Measurements from ENCODE around the gene LZTR1. TPM values are rescaled to one million over a fixed set of nuclear protein-coding genes. Genes with fewer than 3 reads are reported as not detected.

Gene LZTR1
- polyA plus RNA-seq, 2 of the 4 experiments (the other 2 are of a cell fraction): 14.1 to 23.5 TPM

- ChIA-PET POLR2A (no interaction called here), CTCF (interaction anchor here (0.7 to 2.6 kb wide), 6 partner anchors 13 to 139 kb away, joined by 3 to 10 read pairs (median 4); partner anchors contain the start of gene P2RX6)
- peaks cover 19% of the 10 kb centered on the region for H3K4me1 ChIP-seq
- no peak overlapping the region for H3K4me3 ChIP-seq
- FAIRE-seq: no peak
- H3K4me2 ChIP-seq: no peak overlapping the region
- WGBS (ENCODE audit: missing lambda C conversion rate): 92% methylated on average over 8 of the region's 8 CpGs
- DNase-seq (ENCODE audit: low read depth in 1 of 2, low spot score in 1 of 2): no peak
- H3K9me3 ChIP-seq: no peaks in the 10 kb centered on the region
- no peak for ATAC-seq
- TF ChIP-seq HMGXB4 (CRISPR knock-in tag; IDR thresholded peaks at IDR 0.05; ENCODE audit: borderline replicate concordance): no peak
- TF ChIP-seq HDAC2 (IDR thresholded peaks at IDR 0.05): no peak
- TF ChIP-seq NR3C1 (IDR thresholded peaks at IDR 0.05): no peak
- TF ChIP-seq CBX2 (IDR thresholded peaks at IDR 0.05; ENCODE audit: borderline replicate concordance, low read depth): no peak
- no peak for TF ChIP-seq MAX (IDR thresholded peaks at IDR 0.05)
- no peak for TF ChIP-seq HOXB5 (CRISPR knock-in tag; IDR thresholded peaks at IDR 0.05)
- TF ChIP-seq EP300 (IDR thresholded peaks at IDR 0.05): no peak
- no peak for TF ChIP-seq ESRRA (IDR thresholded peaks at IDR 0.05; ENCODE audit: borderline replicate concordance, low read length)
- TF ChIP-seq CEBPB (IDR thresholded peaks at IDR 0.05): no peak
- no peak for TF ChIP-seq EHF (CRISPR knock-in tag; IDR thresholded peaks at IDR 0.05)
- TF ChIP-seq RCOR1 (IDR thresholded peaks at IDR 0.05; ENCODE audit: low read depth, low read length): no peak
- H3K27ac ChIP-seq: no peak overlapping the region
Observed at GRCh38 chr22:20943104-20943933, 38.8 kb upstream of the LZTR1 start.

- POLR2A ChIA-PET: no interaction called here
- Histone ChIP-seq H3K9me3 (no peaks in the 10 kb centered on the region), H3K4me1 (peaks cover 19% of the 10 kb centered on the region), H3K4me2 (no peak overlapping the region), H3K4me3 (no peak overlapping the region), H3K27ac (no peak overlapping the region)
- WGBS (ENCODE audit: missing lambda C conversion rate): 61% methylated on average over 1 of the region's 1 CpG
- CTCF ChIA-PET: interaction anchor here (0.7 to 2.6 kb wide), 6 partner anchors 13 to 140 kb away, joined by 3 to 10 read pairs (median 4); partner anchors contain the start of gene P2RX6
- FAIRE-seq (no peak), ATAC-seq (no peak), DNase-seq (ENCODE audit: low read depth in 1 of 2, low spot score in 1 of 2) (no peak)
- no peak for TF ChIP-seq RARB (CRISPR knock-in tag; IDR thresholded peaks at IDR 0.05)
- no peak for TF ChIP-seq RAD21 (conservative IDR thresholded peaks at IDR 0.05 in 1 of 2, IDR thresholded peaks at IDR 0.05 in 1 of 2)
- no peak for TF ChIP-seq NFE2L2 (conservative IDR thresholded peaks at IDR 0.05; ENCODE audit: low read length)
- TF ChIP-seq HOXA7 (CRISPR knock-in tag; IDR thresholded peaks at IDR 0.05): no peak
- no peak for TF ChIP-seq RCOR1 (IDR thresholded peaks at IDR 0.05; ENCODE audit: low read depth, low read length)
- TF ChIP-seq EHF (CRISPR knock-in tag; IDR thresholded peaks at IDR 0.05): no peak
- TF ChIP-seq POLR2A (IDR thresholded peaks at IDR 0.05; ENCODE audit: low read length): no peak
- no peak for TF ChIP-seq GATA3 (IDR thresholded peaks at IDR 0.05; ENCODE audit: borderline replicate concordance)
- no peak for TF ChIP-seq KDM5A (IDR thresholded peaks at IDR 0.05)
- TF ChIP-seq JUN (IDR thresholded peaks at IDR 0.05): no peak
- TF ChIP-seq ZFP36 (IDR thresholded peaks at IDR 0.05; ENCODE audit: borderline replicate concordance, partially characterized antibody): no peak
- TF ChIP-seq ATOH8 (CRISPR knock-in tag; IDR thresholded peaks at IDR 0.05; ENCODE audit: low read depth): no peak
- no peak for TF ChIP-seq CHD4 (IDR thresholded peaks at IDR 0.05; ENCODE audit: borderline replicate concordance)
- TF ChIP-seq CHD2 (IDR thresholded peaks at IDR 0.05; ENCODE audit: low read length, partially characterized antibody): no peak
- TF ChIP-seq ZNF302 (CRISPR knock-in tag; IDR thresholded peaks at IDR 0.05): no peak
- TF ChIP-seq ZSCAN20 (CRISPR knock-in tag; IDR thresholded peaks at IDR 0.05): no peak
- TF ChIP-seq ZC3H11A (IDR thresholded peaks at IDR 0.05): no peak
- TF ChIP-seq FOSB (CRISPR knock-in tag; IDR thresholded peaks at IDR 0.05): no peak
- TF ChIP-seq FOXS1 (CRISPR knock-in tag; IDR thresholded peaks at IDR 0.05): no peak
Observed at GRCh38 chr22:20944042-20944441, 38.1 kb upstream of the LZTR1 start.

All from A549 (cell line).